Right ventricle myocardium inferior (tissue), 1 donor: ENCODE results near the gene L3MBTL2. TPM values are rescaled to one million over a fixed set of nuclear protein-coding genes. Genes with fewer than 3 reads are reported as not detected.
"Not testable (repeated sequence)": the region's sequence is repeated elsewhere in the genome, so short reads cannot be mapped to it uniquely, and the experiment has no call there.

ENCODE experiments used
- ATAC-seq: fragments of 200-7000 bp; cut with Tn5 transposase; one replicate; pipeline ENCODE4 v1.9.1; 2020; ENCODE audit warnings: mild to moderate bottlenecking, moderate library complexity
- DNase-seq: peaks from one replicate; pipeline ENCODE4 v3.0.0; 2021; ENCODE audit errors: missing footprints
- intact Hi-C: fragments of 100-400 bp; cut with DNase I; formaldehyde crosslinking; loops from one replicate; pipeline ENCODE4 v1.11.0; 2022
- microRNA-seq: library from miRNA; unstranded; fragments of <30 nt; microRNA quantifications from one replicate; pipeline ENCODE4 v1.2.0, GENCODE V29; 2020
- total RNA-seq: library from RNA; stranded (reverse); fragmentation: NEBNext Ultra II Directional; extraction: Animal tissue kit (Norgen Biotek cat#: 25700); gene quantifications from one replicate; pipeline ENCODE4 v1.2.1, GENCODE V29; 2021
- donor health status: DM: no; HTN: yes; CAD: no; lungs with severe emphysema.

Gene L3MBTL2
- total RNA-seq, 1 donor from 2014 or later: 15.7 TPM

- ATAC-seq (no peak), DNase-seq (no peak)
- intact Hi-C loops: no loop called here
These were observed 52.6 kb downstream of the L3MBTL2 start for GRCh38 chr22:41257696-41258095.

DNA sequence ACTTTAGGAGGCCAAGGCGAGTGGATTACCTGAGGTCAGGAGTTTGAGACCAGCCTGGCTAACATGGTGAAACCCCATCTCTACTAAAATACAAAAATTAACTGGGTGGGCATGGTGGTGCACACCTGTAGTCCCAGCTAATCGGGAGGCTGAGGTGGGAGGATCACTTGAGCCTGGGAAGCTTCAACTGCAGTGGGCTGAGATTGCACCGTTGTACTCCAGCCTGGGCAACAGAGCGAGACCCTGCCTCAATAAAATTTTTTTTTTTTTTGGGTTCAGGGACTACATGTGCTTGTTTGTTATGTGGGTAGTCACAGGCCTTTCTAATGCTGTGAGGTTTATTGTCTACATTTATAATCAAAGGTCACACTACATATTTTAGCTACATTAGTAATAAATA is 54.6 kb downstream of the L3MBTL2 start:
- not testable (repeated sequence) for DNase-seq, ATAC-seq
- intact Hi-C loops: loop anchor here (2.0 to 5.0 kb wide), 2 partner anchors 62 to 151 kb away; no protein-coding TSS in a partner anchor

- intact Hi-C loops: loop anchor here (1.0 to 5.0 kb wide), 3 partner anchors 18 to 150 kb away; no protein-coding TSS in a partner anchor
These were observed 55.8 kb downstream of the L3MBTL2 start for GRCh38 chr22:41260871-41261270.

GRCh38 chr22:41261541-41262249 is 56.6 kb downstream of the L3MBTL2 start:
- peak; percentile 52 for DNase-seq
- intact Hi-C loops: loop anchor here (1.0 to 5.0 kb wide), 3 partner anchors 18 to 149 kb away; no protein-coding TSS in a partner anchor
- ATAC-seq: peak; percentile 64

More at GRCh38 chr22:41260871-41261270, 55.8 kb downstream of the L3MBTL2 start:
- DNase-seq (peak; percentile 78), ATAC-seq (peak; percentile 93)

DNA sequence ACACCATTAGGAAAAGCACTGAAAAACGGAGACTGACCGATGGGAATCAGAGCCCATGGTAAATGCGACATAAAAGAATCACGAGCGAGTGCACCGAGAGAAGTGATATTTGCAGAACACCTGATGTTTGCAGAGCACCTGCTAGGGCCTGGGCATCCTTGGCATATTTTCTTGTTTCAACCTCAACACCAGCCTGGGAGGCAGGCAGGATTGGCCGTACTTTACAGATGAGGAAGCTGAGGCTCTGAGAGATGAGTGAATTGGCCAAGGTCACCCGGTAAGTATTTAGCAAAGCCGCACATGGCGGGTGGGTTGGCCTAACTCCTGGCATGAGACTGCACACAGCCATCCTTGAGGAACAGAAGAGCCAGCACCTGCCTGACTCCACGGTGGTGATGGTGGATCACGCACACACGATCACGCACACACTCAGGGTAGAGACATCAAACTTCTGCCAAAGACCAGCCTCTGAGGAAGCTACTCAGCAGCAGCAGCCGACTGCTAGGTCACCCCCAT is 57.2 kb downstream of the L3MBTL2 start:
- intact Hi-C loops: loop anchor here (5.0 kb wide), 1 partner anchor 65 kb away; no protein-coding TSS in a partner anchor
- peak; percentile 45 for DNase-seq
- no peak for ATAC-seq

GRCh38 chr22:41263704-41264103 is 58.6 kb downstream of the L3MBTL2 start:
- DNase-seq (peak; percentile 16), ATAC-seq (no peak)
- intact Hi-C loops: loop anchor here (5.0 kb wide), 1 partner anchor 66 kb away; no protein-coding TSS in a partner anchor

DNA sequence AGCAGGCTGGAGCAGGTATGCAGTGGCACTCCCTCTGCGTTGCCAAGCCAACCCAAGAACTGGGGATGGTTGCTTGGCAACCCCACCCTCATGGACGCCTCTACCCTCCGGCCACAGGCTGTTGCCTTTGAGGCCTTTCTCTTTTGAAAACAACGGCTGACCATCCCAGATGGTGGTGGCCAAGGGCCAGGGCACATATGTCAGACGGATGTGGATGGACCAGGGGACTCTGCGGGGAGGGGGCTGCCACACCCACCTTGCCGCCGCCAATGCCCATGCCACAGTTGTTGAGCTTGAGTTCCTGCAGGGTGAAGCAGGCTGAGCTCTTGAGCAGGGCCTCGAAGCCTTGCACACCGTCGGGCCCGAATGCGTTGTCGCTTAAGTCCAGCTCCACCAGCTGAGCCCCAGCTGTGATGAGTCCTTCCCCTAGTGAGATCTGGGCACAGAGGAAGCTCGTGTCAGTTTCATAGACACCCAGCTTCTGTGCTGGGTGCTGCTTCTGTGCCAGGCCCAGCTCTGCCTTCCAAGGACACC is 59.4 kb downstream of the L3MBTL2 start:
- intact Hi-C loops: loop anchor here (5.0 kb wide), 1 partner anchor 67 kb away; no protein-coding TSS in a partner anchor
- DNase-seq: peak; percentile 13
- no peak for ATAC-seq

DNA sequence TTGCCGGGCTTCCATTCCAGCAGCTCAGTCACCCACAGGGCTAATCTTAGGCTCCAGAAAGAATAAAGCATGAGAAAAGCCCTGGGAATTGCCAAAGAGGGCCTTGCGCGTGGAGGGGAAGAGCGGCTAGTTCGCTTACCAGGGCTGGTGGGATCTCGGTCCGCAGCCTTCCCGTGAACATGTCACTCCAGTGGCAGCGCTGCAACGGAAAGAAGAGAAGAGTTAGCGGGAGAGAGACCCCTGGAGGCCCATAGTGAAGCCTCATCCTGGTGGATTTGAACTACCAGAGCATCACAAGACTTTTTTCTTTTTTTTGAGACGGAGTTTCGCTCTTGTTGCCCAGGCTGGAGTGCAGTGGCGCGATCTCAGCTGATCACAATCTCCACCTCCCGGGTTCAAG is 62.8 kb downstream of the L3MBTL2 start:
- peak; percentile 1 for DNase-seq
- intact Hi-C loops: no loop called here
- no peak for ATAC-seq

- peak; percentile 18 for DNase-seq
- intact Hi-C loops: no loop called here
- no peak for ATAC-seq
These were observed 66.7 kb downstream of the L3MBTL2 start for GRCh38 chr22:41271787-41272186.

GRCh38 chr22:41273128-41273527 is 68.0 kb downstream of the L3MBTL2 start:
- ATAC-seq: no peak
- no peak for DNase-seq
- intact Hi-C loops: no loop called here

- ATAC-seq: peak; percentile 37
- DNase-seq: no peak
- intact Hi-C loops: no loop called here
These were observed 69.7 kb downstream of the L3MBTL2 start for GRCh38 chr22:41274856-41275255.

DNA sequence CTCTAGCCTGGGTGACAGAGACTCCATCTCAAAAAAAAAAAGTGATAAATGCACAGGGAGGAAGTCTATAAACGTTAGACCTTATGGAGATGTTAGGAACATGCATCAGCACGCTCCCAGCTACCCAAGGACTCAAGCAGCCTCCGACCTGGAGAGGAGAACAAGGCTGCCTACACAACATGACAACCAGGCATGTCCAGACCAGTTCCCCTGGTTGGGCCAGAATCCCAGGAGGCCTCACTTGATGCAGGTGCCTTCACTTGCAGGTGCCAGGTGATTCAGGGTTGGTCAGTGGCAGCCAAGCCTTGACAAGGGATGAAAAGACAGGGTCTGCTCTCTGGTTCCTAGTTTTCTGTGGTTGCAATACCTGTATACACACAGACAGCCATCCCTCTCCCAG is 75.0 kb downstream of the L3MBTL2 start:
- intact Hi-C loops: loop anchor here (10.0 kb wide), 1 partner anchor 325 kb away; the partner anchor contains the start of gene RBX1
- DNase-seq (no peak), ATAC-seq (no peak)

GRCh38 chr22:41280854-41281253 is 75.7 kb downstream of the L3MBTL2 start:
- intact Hi-C loops: loop anchor here (10.0 kb wide), 1 partner anchor 326 kb away; the partner anchor contains the start of gene RBX1
- DNase-seq (no peak), ATAC-seq (no peak)

Small RNA genes within 50 kb of the gene (microRNA-seq; reads per million reads assigned to microRNA genes)
- gene MIR6889: not detected

Other genes starting within 250 kb of the L3MBTL2 start
- gene EP300, start 112.7 kb upstream of the L3MBTL2 start, total RNA-seq: 27.8 TPM
- gene CHADL, start 35.6 kb downstream of the L3MBTL2 start, total RNA-seq: 26.4 TPM
- gene RANGAP1, start 80.9 kb downstream of the L3MBTL2 start, total RNA-seq: 51.5 TPM
- gene ZC3H7B, start 96.2 kb downstream of the L3MBTL2 start, total RNA-seq: 45.5 TPM
- gene TEF, start 176.6 kb downstream of the L3MBTL2 start, total RNA-seq: 23.5 TPM
- gene TOB2, start 241.5 kb downstream of the L3MBTL2 start, total RNA-seq: 68.0 TPM